GM13977 (cell line): ENCODE results near the gene UGT1A3.

Experiments
- DNase-seq: peaks from one replicate; pipeline ENCODE4 v3.0.0; 2012; ENCODE audit warnings: low spot score
- in situ Hi-C: fragments of 300-500 bp; cut with MboI; formaldehyde crosslinking; loops from one replicate; pipeline ENCODE4 v1.12.0; 2022; ENCODE audit warnings: low sequenced_read_pairs, low pct_unique_long_range_greater_than_20kb, mixed read lengths, inconsistent platforms; ENCODE audit not compliant: unreplicated experiment
- TF ChIP-seq, protein P1 (sequence below): IDR thresholded peaks from 2 replicates; pipeline ENCODE4 v1.5.1; 2012; ENCODE audit warnings: mild to moderate bottlenecking, control low read depth; ENCODE audit not compliant: insufficient read depth; ENCODE audit errors: extremely low read depth, missing control alignments

The UGT1A3 gene

DNA sequence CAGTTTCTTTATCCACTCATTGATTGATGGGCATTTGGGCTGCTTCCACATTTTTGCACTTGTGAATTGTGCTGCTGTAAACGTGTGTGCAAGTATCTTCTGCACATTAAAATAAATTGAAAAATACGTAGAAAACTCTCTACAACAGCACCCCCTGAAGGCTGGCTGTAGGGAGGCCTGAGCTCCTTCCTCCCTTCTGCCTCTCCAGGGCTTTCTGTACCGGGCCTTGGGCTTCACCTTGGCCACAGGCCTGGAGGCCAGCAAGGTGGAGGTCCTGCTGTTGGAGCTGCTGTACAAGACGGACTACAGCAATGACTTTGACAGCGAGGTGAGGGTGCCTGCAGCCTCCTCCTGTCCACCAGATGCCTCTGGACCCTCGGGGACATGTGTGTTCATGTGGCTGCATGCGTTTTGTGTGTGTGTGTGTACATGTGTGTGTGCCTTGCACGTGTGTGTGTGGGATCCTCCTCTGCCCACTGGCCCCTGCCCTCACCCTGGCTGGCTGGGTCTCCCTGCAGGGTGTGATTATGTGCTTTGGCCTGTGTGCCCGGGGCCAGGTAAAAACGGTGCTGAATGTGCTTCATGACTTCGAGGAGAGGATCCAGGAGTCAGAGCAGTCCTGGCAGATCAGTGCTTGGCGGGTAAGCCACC, 78.5 kb downstream of the UGT1A3 start:
- TF ChIP-seq, protein P1, sequence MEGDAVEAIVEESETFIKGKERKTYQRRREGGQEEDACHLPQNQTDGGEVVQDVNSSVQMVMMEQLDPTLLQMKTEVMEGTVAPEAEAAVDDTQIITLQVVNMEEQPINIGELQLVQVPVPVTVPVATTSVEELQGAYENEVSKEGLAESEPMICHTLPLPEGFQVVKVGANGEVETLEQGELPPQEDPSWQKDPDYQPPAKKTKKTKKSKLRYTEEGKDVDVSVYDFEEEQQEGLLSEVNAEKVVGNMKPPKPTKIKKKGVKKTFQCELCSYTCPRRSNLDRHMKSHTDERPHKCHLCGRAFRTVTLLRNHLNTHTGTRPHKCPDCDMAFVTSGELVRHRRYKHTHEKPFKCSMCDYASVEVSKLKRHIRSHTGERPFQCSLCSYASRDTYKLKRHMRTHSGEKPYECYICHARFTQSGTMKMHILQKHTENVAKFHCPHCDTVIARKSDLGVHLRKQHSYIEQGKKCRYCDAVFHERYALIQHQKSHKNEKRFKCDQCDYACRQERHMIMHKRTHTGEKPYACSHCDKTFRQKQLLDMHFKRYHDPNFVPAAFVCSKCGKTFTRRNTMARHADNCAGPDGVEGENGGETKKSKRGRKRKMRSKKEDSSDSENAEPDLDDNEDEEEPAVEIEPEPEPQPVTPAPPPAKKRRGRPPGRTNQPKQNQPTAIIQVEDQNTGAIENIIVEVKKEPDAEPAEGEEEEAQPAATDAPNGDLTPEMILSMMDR: peak; percentile 5
- in situ Hi-C loops: no loop called here
- DNase-seq: no peak

DNA sequence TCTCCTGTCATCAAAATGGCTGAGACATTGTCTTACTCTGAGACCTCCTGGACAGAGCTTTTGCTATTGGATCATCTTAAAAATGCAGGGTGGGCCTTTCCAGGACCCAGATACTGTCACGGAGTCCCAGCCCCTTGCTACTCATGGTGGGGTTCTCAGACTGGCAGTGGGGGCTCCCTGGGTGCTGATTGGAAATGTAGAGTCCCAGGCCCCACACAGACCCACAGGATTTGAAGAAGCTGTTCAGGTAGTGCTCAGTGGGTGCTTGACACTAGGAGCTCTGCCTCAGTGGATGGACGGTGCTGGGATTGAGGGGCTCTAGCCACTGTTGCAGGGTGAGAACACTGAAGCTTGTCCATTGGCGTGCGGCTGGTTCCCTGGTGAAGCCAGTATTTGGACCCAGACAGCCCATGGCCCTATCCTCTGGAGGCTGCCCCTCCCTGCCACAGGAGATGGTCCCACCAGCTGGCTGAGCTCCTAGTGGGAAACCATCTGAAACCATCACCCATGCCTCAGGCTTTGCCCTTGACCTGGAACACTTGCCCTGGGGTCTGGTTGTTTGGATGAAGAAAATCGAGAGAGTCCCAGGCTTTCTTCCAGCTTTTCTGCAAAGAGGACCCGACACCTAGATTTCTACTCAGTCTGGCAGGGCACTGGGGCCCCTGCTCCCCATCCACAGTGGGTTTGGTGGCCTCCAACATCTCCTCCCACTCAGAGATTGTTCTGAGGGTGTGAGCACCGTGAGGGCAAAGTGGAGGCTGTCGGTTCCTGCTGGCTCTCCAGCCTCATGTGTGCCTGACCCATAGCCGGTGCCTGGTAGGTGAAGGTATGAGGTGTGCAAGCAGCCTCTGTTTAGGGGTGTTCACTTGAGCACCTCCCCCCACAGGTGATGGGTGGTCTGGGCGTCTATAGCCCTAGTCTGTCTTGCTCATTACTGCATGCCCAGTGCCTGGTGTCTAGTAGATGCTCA, 79.4 kb downstream of the UGT1A3 start:
- TF ChIP-seq, protein P1: no peak
- DNase-seq: no peak
- in situ Hi-C loops: no loop called here

DNA sequence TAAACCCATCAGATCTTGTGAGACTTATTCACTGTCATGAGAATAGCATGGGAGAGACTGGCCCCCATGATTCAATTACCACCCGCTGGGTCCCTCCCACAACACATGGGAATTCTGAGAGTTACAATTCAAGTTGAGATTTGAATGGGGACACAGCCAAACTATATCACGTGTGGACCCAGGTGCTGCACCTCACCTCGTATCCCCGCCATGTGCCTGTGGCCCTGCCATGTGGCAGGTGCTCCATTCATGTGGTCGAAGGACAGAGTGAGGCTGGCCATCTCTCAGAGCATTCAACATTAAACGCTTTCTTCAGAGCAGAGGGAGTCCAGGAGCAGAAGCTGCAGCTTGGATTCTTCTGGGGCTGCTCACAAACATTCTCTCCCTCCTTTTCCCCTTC, 81.5 kb downstream of the UGT1A3 start:
- in situ Hi-C loops: no loop called here
- no peak for DNase-seq
- TF ChIP-seq, protein P1: no peak

DNA sequence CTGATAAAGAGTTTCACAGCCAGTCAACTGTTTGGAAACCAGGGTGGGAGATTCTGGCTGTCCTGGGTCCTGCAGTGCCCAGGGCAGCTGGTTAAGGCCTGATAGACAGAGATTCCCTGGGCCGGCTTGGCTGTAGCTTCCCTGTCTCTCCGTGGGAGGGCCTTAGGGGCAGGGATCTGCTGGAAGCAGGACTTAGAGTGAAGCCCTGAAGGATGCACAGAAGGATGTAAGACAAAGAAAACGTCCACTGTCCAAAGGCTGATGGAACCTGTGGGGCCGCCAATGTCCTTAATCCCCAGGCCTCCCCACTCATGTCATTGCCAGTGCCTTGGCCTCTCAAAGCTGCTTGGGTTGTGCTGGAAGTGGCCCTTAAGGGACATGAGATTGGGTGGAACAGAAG, 82.2 kb downstream of the UGT1A3 start:
- in situ Hi-C loops: no loop called here
- TF ChIP-seq, protein P1: no peak
- no peak for DNase-seq

DNA sequence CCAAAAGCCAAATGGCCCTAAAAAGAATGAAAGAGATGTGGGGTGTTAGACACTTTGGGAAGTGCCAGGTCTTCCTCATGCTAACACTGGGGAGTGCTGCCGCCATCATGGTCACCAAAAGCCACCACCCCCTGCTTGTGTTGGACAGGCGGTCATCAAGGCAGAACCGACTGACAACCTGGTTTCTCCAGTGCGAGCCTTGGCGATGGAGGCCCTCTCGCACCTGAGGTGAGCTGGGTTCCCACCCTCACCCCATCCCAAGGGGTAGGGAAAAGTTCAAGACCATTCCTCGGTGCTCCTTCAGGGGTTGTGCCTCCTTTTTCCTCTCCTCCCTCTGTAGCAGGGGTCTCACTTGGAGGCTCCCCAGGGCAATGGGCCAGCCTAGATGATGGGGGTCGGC, 82.9 kb downstream of the UGT1A3 start:
- in situ Hi-C loops: no loop called here
- DNase-seq: no peak

More for the DNA sequence above, 82.9 kb downstream of the UGT1A3 start:
- TF ChIP-seq, protein P1: no peak
